PFSK-1 (cell line): ENCODE results near the gene CPAMD8.

Experiments used
- POLR2AphosphoS5 ChIP-seq: IDR thresholded peaks from 2 replicates; pipeline ENCODE4 v1.6.1; 2012; ENCODE audit warnings: low read depth, mild to moderate bottlenecking, control low read depth, low read length, moderate library complexity
- SIN3A ChIP-seq: IDR thresholded peaks from 2 replicates; pipeline ENCODE4 v1.6.1; 2012; ENCODE audit warnings: mild to moderate bottlenecking, low read length, moderate library complexity, borderline replicate concordance; ENCODE audit not compliant: insufficient read depth
- TAF1 ChIP-seq: IDR thresholded peaks from 2 replicates; pipeline ENCODE4 v1.6.1; 2012; ENCODE audit warnings: low read length, control low read depth, borderline replicate concordance; ENCODE audit not compliant: insufficient read depth

GRCh38 chr19:16891696-16892382 lies 134.8 kb downstream of the CPAMD8 start:
- no peak for TF ChIP-seq SIN3A
- no peak for TF ChIP-seq POLR2AphosphoS5
- no peak for TF ChIP-seq TAF1
